Smooth muscle cell of the brain vasculature (primary cell): ENCODE data around the gene MYL4.
"Not testable (repeated sequence)": the region's sequence is repeated elsewhere in the genome, so short reads cannot be mapped to it uniquely, and the experiment has no call there.

ENCODE experiments used
- DNase-seq: peaks from one replicate; pipeline ENCODE4 v3.0.0-alpha.2; 2012; ENCODE audit warnings: low read depth, low spot score

The MYL4 gene

DNA sequence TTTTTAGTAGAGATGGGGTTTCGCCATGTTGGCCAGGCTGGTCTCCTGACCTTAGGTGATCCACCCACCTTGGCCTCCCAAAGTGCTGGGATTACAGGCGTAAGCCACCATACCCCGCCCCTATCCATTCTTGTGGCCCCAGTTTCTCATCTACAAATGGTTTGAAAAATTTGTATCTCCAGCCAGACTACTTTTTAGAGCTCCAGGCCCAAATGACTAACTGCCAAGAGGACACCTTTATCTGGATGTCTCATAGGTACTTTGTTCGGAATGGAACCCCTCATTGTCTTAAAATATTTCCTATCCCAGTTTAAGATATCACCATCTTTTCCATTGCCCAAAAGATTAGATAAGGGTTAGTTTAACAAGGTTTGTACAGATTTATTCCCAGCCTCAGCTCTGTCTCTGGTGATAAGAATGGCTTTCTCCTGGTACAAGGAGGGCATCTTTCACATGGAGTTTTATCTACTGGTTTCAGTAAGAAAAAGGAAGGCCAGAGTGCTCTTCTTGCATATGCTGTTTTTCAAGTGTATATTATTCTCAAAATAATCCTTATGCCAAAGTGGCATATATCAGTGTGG, 15.1 kb upstream of the MYL4 start:
- no peak for DNase-seq

DNA sequence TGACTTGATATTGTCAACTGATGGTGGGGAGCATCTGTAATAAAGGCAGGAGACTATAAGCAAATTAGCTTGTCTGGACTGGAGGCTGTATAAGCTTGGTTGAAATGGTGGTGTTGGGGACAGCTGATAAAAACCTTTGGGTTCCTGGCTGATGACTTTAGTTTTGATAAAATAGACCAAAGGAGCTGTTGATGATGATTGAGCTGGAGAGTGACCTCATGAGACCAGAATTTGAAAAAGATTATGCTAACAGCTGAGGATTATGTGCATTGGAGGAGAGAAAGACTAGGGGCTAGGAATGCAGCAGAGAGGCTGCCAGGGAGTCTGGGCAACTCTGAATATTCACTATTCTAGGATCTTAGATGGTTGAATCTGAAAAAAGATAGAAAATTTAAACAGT, 11.3 kb upstream of the MYL4 start:
- no peak for DNase-seq

DNA sequence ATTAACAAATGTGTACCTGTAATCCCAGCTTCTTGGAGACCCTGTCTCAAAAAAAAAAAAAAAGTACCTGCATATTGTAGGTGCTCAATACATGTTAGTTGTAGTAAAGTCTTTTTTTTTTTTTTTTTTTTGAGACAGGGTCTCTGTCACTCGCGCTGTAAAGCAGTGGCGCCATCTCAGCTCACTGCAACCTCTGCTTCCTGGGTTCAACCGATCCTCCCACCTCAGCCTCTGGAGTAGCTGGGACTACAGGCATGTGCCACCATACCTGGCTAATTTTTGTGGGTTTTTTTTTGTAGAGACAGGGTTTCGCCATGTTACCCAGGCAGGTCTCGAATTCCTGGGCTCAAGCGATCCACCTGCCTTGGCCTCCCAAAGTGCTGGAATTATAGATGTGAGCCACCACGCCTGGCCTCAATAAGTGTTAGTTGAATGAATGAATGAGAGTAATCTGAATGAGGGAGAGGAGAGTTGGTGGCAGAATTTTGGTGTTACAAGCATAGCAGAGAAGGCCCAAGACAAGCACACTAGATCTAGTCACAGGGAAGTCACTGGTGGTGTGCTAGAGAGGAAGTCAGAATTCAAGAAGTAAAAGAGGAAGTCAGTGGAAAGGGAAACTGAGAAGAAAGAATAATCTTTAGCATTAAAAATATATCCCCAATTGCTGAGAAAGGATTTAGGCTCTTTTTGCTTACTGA, 9.4 kb upstream of the MYL4 start:
- no peak for DNase-seq

DNA sequence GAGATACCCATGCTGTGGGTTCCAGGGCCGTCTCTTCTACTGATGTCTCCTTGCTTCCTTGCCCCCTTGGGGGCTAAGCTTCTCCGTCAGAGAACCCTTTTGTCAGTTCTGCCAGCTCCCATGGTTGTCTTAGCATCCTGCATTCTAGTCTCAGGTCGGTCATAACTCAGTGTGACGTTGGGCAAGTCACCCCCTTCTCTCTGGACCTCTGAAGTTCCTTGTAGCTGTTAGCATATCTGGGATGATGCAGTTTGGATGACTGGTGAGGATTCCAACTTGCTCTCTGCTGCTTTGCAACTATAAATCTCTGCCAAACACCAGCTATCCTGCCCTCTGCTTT, 8.9 kb upstream of the MYL4 start:
- no peak for DNase-seq

DNA sequence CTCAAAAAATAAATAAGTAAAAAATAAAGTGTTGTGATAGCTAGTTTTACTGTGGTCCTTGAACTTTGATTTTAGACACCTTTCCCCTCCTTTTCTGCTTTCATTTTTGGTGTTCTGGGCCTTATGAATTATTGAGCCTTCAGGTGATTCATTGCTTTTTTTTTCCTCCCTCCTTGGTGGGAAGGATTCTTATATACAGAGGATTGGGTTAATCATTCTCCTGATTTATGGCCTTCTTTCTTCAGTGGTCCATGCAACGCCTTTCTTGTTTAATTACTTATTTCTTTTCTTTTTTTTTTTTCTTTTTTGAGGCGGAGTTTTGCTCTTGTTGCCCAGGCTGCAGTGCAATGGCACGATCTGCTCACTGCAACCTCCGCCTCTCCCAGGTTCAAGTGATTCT, 8.0 kb upstream of the MYL4 start:
- no peak for DNase-seq

DNA sequence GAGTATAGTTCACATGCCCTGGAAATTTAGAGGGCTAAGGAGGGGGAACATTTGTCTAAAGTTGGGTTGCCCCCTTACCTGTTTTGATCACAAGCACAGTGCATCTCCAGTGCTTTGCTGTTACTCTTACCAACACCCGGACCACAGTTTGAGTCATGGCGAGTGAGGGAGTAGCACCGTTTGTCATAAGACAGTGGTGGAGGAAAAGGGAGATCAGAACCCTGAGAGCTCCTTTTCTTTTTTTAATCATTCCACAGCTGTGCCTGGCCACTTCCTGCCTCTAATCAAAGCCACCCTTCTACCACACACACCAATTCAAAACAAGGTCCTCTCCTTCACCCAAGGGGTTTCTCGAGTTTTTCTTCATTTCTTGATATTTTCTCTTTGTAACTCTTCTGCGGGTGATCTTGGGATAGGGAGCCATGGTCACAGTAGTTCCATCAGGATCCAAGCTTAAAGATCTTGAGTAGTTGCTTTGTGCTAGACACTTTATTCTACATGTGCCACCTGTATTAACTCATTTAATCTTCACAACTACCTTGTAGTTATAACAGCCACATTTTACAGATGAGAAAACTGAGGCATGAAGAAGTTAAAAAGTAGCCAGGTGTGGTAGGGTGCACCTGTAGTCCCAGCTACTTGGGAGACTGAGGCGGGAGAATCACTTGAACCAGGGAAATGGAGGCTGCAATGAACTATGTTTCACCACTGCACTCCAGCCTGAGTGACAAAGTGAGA, 5.0 kb upstream of the MYL4 start:
- DNase-seq, result no peak

DNA sequence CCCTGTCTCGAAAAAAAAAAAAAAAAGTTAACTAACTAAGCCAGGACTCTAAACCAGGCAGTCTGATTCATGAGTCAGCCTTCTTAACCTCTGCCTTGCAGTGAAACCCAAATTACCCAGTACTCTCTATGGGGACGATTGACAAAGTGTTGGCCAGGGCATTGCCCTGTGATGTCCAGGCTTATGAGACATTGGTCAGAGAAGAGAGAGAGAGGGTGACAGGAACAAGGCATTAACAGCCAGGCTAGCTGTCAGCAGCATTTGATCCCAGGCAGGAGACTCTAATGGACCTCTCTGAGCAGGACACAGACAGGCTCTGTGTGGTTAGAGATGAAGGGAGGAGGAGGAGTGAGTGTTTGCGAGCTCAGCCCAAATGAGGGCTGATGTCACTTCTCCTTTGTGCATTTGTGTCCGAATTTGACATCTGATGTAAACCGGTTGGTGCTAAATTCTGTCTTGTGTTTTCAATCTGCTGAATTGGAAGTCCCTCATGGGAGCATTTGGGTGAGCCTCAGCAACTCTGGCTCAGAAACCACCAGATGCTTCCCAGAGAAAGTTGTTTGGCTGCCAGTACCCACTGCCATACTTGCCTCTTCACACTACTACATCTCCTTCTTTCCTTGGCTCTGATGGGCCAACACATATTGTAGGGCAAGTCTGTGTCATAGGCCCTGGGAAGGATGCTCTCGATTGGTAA, 4.3 kb upstream of the MYL4 start:
- no peak for DNase-seq

DNA sequence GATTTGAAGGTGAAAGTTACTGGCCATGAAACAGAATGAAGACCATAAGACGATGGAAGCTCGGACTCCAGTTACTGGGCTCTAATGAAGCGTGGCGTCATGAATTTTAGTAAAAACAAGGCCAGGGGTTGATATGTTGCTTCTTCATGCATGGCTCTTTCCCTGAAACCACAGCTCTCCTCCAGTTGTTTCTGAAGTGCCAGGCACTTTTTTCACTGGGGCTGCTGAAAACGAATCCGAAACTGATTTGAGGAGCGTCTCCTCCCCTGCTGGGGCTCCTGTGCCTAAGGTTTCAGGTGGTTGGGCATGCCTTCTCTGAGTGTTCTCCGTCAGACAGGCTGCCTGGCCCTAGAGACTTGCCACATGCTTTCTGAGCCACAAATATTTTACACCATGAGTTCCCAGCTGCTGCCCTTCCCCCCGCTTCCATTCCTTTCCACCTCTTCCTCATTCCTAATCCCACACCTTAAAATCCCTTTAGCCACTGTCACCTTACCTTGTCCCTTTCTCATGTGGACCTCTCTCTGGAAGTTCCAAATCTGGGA, 3.7 kb upstream of the MYL4 start:
- DNase-seq, result no peak

DNA sequence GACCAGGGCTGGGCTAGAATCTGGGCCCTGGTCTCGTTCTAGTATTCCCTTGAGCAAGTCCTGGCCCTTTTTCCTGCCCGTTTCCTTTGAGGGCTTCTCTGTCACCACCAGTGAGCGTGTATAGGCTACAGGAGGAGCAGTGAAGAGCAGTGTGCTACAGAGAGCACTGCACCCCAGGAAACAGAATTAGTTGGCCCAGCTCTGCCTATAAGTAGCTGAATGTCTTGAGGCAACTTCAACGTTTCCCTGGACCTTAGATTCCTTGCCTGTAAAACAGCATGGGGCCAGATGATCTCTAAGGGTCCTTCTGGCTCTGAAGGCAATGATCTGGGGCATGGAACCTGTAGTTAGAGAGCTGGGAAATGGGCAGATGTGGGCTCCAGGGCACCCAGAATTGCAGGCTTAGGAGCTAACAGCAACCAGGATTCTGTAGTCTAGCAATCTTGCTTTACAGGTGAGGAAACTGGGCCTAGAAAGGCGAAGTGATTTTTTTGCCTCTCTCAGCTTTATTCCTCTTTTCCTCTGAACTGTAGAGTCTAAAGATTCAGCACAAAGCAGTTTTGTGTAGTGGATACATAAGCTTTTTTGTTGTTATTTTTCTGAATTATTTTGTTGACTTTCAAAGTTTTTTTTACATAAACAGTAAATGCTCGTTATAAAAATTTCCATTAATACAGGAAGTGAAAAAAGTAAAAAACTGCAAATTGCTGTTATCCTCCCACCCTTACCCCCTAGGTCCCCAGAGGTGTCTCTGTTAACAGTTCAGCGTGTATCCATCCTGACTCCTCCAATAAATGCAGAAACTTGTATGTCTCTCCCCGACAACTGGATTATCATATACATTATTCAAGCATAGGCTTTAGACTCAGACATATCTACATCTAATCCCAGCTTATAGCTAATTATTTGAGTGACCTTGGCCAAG, 1.7 kb upstream of the MYL4 start:
- no peak for DNase-seq

DNA sequence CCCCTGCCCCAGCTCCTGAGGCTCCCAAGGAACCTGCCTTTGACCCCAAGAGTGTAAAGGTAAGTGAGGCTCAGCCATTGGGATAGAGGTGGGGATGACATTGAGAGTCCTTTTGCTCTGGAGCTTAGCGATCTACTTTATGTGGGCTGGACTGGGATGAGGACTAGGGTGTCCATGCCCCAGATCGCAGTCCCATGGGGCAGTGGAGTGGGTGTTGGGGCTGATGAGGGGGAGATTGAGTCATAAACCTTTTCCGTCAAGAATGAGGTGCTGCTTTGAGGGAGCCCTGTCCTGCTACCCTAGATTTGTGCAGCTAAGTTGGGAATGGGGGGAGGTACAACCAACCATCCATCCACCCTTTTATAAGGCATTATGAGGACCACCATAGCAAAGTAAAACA, 351 bp downstream of the MYL4 start:
- DNase-seq, result no peak

DNA sequence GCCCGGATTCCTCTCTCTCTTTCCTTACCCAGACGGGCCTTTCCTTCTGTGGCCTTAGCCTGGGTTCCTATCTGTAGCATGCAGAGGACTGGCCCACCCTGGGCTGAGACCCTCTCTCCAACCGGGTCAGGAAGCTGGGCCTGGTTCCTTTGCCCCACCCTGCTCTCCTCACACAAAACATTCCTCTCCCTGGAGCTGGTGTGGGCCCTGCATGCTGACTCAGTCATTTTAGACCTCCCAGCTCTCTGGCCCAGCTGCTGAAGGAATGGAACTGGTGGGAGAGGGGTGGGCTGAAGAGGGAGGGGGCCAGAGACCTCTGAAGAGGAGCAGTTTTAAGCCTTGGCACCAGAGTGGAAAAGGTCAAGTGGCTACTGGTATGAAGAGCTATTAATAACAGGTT, 957 bp downstream of the MYL4 start:
- DNase-seq, result no peak

DNA sequence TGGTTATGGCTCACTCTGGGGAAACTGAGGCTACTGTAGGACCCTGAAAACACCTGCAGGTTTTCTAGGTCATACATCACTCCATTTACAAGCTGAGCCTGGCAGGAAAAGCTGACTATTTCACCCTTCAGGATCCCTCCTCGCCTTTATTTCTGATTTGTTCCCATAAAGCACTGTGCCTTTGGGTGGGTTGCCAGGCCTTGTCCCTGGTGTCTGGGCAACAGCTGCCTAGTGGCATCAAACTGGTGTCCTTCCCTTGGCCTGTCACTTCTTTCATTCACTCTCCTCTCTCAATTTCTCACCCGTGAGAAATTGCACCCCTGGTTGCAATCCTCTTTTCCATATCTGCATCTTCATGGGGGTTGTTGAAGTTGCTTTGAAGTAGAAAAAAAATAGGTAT, 1.6 kb downstream of the MYL4 start:
- no peak for DNase-seq

DNA sequence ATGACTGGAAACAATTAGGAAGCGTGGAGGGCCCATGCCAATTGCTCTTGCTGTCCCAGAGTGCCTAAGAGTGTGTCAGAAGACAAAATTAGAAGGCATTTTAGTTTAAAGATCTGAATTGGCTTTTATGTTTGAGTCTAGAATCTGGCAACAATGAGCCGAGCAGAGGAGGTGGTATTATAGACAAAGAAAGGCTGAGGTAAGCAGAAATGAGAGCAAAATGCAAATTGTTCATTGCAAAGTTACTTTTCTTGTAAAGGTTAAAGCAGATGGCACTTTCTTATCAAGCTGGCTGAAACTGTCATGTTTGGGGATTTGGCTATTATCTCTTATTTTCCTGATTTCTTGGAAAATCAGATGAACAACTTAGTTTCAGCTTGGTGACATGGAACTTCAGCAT, 3.3 kb downstream of the MYL4 start:
- DNase-seq, result no peak

DNA sequence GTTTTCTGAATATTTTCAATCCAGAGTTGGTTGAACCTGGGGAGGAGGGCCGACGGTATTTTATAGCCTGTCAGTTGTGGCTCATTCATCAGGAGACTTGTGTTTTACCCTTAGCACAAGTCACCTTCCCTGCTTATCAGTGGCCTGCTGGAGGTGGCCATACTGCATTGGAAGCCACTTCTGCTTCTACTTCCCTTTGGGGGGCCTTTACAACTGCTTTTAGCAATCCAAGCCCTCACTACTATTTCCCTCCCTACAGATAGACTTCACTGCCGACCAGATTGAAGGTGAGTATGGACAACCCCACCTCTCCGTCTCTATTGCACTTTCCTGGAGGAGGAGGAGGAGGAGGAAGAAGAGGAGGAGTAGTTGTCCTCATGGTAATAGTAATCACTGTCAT, 4.4 kb downstream of the MYL4 start:
- DNase-seq, result no peak

DNA sequence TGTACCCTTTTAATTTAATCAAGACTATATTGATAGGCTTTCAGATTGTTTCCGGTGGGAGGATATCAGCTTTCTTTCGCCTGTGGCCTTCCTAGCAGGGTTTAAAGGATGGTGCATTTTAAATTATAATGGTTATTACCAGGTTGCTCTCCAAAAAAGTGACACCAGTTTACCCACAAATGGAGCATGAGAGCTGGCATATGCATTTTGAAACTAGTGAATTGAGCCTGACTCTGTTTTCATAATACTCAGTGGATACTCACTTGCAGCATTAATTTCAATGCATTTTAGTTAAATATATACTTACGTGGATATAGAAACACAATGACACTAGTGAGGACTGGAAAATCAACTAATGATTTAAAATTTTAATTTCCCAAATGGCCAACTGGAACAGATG, 5.8 kb downstream of the MYL4 start:
- no peak for DNase-seq

DNA sequence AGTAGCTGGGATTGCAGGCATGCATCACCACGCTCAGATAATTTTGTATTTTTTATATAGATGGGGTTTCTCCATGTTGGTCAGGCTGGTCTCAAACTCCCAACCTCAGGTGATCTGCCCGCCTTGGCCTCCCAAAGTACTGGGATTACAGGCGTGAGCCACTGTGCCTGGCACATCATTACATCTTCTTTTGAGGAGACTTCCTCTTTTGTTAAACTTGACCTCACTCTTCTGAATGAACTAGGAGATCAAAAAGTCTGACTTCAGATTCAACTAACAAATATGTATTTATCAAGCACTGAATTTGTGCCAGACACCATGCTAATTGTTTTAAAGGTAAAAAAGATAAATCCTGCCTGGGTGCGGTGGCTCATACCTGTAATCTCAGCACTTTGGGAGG, 7.7 kb downstream of the MYL4 start:
- not testable (repeated sequence) for DNase-seq

DNA sequence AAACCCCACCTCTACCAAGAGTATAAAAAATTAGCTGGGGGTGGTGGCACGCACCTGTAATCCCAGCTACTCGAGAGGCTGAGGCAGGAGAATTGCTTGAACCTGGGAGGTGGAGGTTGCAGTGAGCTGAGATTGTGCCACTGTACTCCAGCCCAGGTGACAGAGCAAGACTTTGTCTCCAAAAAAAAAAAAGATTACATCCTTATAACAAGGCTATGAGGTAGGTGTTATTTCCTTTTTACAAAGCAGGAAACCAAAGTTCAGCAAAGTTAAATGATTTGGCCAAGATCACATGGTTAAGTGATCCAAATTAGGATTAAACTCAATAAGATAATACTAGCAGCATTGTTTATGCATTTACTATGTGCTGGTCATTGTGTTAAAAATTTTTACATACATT, 8.1 kb downstream of the MYL4 start:
- not testable (repeated sequence) for DNase-seq

DNA sequence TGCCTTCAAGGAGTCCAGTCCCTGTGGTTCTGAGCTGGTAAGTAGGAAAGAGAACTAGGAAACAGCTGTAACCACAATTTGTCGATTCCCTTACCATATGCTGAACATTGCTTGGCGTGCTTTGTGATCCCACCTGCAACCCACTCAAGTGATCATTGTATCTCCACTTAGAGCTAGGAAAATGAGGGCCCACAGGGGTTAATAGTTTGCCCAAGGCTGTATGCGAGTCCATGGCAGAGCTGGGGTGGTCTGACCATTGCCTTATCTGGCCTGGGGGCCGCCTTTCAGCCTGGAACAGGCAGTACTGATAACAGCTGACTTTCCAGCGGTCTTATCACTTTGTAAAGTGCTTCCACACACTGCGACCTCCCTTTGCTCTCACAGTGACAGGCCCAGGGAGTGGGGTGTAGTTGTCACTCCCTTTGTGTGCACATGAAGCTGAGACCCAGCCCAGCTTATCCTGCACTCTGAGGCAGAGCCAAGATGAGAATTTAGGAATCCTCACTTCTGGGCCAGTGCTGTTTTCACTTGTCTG, 9.8 kb downstream of the MYL4 start:
- no peak for DNase-seq

DNA sequence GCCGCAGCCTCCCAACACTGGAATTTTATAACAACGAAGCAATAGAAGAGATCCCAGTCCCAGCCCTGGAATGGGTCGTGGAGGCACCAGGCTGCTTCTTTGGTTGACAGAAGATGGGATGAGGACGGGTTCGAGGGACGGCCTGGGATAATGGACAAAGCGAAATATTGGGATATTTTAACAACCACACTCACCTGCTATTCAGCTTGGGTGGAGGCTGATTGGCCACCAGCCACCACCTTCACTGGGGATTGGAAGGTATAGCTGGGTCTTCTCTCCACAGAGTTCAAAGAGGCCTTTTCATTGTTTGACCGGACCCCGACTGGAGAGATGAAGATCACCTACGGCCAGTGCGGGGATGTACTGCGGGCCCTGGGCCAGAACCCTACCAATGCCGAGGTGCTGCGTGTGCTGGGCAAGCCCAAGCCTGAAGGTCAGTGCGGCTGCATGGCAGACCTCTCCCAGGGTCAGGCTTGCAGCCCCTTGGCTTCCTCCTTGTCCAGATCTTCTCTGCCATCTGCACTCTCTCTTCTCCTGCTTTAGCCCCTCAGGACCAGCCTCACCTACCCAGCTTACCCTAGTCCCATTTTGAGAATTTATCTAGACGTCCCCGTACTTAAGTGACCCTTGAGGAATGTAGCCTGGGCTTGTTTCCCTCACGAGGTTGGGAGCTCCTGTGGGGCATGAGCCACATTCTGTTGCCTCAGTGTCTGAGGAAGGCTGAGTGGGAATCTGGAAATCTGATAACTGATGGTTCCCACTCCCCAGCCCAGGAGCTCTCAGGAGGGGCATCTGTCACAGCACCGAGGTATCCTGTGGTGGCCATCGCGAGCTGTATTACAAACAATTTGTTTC, 10.7 kb downstream of the MYL4 start:
- no peak for DNase-seq

DNA sequence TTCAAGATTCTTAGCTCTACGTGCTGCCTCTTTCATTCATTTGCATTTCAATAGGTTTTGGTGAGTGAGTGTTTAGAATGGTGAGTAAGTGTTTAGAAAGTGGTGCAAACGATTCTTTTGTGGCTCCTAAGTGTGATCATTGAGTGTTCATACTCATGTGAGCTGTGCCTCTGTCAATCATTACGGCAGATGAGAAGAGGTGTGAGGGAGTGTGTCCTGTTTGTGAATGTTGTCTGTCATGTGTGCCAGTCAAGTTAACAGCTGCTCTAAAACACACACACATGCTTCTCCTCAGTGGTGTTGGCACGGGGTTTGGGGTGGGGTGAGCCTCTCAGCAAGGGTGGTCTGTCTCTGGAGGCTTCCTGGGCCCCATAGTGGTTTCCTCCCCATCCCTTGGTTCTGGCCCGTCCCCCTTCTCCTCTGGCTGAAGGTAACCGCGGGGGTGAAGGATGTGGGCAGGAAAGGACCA, 11.4 kb downstream of the MYL4 start:
- DNase-seq, result no peak
